Measurements from ENCODE around the gene SERF2.

Gene SERF2

DNA sequence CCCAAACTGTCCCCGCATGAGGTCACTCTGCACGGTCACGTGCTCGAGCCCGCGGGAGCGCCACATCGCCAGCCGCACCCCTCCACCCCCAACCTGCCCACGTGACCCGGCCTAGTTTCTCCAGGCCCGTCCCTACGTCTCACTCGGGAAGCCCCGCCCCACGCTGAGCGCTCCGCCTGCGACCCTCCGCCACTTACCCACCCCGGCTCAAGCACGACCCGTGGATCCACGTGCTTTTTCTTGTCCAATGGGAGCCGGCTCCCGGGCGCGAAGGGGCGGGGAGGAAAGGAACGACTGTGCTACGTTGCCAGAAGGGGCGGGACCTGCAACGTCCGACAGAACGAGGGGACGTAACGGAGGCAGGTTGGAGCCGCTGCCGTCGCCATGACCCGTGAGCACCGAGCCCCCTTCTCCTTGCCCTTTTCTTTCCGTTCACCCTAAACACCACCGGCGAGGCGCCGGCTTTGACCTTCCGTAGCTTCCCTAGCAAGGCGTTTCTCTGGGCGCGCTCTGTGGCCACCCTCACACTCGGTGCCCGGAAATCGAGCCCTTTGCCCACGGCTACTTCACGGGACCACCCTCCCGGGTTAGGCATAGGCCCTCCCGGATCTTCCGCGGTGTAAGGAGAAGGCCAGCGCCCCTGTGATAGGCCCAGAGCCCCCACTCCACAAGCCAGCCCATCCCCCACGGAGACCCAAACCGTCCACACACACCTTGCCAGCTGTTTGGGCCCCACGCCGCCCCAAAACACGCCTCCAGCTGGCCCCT is at the start of gene SERF2:
TSS of gene SERF2 (plus strand) at position 328 of the 768 bp plus-strand sequence. CDS start at position 385, 57 bp downstream.
- peak; percentile 100 for DNase-seq

DNA sequence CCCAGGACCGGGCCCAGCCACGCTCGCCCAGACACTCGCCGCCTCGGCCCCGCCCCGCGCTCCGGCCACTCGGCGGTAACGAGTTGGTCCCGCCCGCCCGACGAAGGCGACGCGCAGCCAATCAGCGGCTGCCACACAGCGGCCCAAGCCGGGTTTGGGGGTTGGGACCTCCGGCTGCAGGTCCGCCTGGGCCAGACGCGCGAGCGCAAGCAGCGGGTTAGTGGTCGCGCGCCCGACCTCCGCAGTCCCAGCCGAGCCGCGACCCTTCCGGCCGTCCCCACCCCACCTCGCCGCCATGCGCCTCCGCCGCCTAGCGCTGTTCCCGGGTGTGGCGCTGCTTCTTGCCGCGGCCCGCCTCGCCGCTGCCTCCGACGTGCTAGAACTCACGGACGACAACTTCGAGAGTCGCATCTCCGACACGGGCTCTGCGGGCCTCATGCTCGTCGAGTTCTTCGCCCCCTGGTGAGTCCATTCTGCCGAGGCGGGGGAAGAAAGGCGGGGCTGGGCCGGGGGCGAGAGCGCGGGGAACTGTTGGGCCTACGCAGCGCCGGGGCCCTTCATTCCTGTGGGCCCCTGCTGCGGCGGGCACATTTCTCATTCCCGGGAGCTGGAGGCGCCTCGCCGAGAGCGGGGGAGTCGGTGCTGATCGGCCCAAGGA is 45.7 kb upstream of the SERF2 start, which contains the start of gene PDIA3:
TSS of gene PDIA3 (plus strand) at position 194 of the 658 bp plus-strand sequence. CDS start at position 296, 102 bp downstream.
- DNase-seq = peak; percentile 93

DNA sequence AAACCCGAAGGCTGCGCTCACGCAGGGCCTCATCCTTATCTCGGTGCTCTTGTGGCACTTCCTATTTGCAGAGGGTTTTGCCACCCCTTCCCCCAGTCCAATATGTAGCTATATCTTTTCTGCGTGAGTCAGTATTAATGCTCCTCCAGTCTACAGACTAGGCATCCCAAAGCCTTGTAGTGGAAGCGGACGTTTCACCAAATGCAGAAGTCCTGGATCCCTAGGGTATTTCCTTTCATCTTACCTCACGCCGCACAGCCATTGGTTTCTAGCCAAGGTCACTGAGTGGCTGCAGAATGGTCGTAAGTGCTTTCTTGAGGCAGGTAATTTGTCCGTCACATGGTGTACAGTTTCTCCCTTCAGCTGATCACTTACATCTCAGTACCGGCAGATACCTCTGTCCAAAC is 45.2 kb upstream of the SERF2 start:
- peak; percentile 47 for DNase-seq

DNA sequence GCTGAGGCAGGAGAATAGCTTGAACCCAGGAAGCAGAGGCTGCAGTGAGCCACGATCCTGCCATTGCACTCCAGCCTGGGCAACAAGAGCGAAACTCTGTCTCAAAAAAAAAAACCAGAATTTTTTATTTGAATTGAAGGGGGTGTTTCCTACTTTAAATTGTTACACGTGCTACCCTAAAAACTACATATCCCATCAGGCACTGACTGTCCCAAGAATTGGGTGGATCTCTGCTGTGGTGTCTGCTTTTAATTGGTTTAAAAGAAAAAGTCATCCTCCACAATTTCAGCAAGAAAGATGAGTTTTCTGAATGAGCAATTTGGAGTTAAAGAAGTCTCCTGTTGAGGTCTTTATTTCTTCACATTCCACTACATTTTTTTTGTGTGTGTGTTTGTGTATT is 43.7 kb upstream of the SERF2 start:
- DNase-seq = no peak

DNA sequence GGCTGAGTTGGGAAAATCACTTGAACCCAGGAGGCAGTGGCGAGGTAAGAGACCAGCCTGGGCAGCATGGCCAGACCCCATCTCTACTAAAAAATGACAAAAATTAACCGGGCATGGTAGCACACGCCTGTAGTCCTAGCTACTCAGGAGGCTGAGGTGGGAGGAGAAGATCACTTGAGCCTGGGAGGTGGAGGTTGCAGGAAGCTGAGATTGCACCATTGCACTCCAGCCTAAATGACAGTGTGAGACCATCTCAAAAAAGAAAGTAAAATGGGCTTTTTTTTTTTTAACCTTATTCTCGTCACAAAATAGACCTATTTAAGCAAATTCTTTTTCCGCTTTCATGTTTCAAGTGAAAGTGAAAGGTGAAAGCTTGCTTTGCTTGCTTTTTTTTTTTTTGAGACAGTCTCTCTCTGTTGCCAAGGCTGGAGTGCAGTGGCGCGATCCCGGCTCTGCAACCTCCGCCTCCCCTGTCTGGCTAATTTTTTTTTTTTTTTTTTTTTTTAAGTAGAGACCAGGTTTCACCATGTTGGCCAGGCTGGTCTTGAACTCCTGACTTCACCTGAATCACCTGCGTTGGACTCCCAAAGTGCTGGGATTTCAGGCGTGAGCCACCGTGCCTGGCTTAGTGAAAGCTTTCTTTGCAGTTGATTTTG is 42.3 kb upstream of the SERF2 start:
- no peak for DNase-seq

DNA sequence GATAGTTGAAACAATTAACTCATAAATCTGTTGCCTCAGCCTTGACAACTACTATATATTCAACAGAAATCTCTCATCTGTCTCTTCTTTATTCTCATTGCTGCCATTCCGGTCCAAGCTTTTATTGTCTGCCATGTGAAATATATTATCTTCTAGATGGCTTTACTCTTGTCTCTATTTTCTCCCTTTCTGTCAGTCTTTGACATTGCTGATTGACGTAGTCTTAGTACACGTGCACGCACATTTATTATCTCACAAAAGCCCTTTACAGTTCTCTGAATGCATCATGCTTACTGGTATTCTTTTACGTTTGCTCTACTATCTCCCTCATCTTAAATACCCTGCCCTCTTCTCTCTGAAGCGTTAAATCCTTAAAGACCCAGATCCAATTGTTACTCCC is 40.2 kb upstream of the SERF2 start:
- peak; percentile 38 for DNase-seq

DNA sequence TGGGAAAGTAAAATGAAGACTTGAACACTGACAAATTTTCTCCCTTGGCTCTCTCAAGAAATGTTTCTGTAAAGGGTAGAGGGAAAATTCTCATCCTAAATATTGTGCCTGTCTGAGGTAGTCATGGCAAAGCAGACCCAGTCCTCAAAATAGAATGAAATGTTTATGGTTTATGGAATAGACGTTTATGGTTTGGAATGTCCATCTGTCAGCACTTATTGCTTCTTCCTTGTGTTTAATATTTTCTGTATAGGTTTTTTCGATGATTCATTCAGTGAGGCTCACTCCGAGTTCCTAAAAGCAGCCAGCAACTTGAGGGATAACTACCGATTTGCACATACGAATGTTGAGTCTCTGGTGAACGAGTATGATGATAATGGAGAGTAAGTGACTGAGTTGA is 29.3 kb upstream of the SERF2 start:
- DNase-seq = no peak

DNA sequence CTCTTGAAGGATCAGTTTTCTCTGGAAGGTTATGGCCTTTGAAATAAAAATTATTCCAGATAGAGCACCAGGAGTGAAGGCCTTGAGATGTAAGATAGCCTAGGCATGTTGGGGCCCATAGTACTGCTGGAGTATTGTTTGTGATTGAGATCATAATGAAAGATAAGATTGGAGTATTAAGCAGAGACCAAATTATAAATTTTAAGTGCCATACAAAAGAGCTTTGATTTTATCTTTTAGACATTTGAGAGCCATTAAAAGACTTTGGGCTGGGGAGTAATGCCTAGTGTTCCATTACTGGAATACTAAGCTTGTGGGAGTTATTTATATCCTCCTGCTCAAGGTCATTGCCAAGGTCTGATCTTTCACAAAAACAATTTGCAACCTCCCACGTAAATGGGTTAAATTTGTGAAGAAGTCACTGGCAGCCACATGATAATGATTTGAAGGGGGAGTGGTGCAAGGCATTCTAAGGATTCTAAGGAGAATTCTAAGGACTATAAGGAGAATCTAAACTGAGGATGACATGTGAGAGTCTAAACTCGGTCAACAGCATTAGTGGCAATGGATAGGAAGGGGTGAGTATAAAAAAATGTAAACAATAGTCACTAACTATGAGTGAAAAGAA is 28.2 kb upstream of the SERF2 start:
- no peak for DNase-seq

DNA sequence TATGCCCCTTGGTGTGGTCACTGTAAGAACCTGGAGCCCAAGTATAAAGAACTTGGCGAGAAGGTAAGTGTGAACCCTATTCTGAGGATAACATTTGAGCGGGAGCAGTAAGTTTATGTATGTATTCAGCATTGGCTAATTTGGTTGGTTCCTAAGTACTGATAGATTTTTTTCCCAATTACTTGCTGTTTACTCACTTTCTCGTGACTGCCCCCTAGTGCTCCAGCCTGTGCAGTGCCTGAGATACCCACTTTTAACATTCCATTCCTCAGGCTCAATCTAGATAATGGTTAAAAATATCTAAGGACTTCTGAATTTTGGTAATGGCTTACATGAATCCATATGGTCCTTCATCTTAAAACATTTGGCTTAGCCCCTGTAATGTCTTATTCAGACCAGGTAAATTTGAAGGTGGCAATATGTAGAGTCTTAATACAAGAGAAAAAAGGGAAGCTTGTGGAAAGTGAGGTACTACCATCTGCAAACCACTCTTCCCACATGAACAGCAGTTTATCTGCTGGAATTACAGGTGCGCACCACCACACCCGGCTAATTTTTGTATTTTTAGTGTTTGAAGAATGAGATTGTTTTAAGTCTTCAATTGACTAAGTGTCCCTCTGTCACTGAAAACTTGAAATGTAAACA is 22.4 kb upstream of the SERF2 start:
- peak; percentile 59 for DNase-seq

DNA sequence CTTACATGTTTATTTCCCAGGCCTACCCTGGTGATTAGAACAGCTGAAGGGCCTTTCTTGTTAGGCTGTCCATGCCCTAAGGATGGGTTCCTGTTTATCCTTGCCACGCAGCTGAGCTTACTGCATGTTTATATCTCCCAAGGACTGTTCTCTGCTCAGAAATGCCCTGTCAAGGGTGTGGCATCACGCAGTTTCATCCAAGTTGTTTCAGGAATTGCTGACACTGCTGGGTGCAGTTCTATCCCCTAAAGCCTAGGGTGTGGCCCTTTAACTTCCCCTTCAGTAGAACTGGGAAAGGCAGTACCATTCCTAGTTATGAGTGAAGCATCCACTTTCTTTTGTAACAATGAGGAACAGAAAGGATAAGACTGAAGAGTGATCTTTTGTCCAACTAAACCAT is 20.3 kb upstream of the SERF2 start:
- DNase-seq = no peak

DNA sequence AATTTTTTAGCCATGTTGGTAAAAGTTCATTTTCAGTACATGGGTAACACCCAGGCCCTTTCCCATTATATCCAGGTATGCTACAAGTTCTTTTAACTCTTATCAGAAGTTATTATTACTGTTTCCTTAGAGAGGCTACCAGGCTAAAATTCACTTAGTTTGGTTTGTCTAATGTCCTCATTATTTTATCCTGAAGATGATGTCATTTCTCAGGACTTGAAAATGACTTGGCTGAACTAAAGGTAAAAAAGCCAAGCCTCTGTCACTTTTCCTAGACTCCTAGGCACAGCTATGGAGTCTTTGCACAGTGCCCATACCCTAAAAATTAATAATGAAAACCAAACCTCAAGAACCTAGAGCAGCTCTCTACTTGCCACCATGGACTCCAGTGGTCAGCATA is 19.5 kb upstream of the SERF2 start:
- DNase-seq = no peak

DNA sequence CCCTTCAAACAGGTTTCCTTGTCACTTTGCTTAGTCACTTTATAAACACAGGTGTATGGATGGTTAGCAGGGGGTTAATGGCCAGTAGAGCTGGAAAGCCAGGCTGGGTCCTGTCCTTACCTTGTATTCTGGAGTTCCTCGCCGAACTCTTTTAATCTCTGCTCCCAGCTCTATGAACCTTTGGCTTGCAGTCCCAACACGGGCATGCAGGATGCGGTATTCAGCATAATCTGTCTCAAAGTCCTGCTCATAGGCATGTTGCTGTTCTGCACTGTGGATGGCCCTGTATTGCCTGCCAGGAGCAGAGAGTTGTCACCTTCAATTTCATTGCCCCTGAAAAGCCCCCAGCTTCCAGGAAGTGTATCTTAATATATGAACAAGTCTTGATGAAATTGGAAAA is 18.1 kb upstream of the SERF2 start:
- DNase-seq = no peak

DNA sequence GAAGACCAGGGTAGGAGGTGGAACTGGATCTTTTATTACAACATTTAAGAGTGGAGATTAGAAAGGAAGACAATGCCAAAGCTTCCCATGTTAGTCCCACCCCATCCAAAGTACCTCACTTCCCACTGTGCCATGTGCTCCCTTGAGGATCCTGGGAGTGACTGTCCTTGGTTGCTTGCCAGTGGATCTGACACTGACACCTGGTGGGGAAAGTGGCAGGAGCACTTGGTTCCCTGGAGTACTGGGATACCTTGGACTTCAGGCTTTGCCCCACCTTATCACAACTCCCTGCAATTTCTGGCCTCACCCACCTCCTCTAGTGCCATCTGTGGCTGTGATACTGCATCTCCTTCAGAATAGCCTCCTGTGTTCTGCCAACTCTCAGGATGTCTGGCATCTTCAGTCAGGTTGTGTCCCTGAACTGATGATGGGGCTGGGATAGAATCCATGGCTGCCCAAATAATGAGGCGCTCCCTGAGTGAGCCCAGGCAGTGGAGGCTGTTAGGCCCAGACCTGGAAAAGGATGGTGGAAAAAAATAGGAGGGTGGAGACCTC is 16.6 kb upstream of the SERF2 start:
- DNase-seq = peak; percentile 89

DNA sequence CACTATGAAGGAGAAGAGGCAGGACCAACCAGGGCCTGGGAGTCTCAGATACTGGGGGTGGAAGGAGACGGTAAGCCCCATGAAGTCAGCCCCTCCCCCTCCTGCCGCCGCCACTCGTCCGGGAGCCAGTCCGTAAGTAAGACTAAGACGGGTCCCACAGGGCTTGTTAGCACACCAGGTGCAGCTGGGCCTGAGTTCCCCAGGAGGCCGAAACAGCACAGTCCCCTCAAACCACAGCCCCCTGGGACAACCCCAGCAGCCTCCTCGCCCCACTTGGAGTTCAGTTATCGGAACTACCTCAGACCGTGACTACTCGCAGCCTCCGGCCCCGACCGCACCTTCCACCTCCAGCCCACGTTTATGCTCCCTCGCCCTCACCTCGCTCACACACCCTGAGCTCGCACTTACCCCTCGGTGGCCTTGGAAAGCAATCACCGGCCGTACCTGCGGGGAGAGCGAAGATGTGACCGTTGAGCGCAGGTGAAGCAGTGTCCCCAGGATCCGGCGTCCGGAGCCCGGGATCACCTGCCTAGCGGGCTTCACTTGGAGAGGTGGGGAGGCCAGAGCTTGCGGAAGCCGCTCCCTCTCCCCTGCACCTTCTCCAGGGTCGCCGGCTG is 15.9 kb upstream of the SERF2 start:
- peak; percentile 83 for DNase-seq

DNA sequence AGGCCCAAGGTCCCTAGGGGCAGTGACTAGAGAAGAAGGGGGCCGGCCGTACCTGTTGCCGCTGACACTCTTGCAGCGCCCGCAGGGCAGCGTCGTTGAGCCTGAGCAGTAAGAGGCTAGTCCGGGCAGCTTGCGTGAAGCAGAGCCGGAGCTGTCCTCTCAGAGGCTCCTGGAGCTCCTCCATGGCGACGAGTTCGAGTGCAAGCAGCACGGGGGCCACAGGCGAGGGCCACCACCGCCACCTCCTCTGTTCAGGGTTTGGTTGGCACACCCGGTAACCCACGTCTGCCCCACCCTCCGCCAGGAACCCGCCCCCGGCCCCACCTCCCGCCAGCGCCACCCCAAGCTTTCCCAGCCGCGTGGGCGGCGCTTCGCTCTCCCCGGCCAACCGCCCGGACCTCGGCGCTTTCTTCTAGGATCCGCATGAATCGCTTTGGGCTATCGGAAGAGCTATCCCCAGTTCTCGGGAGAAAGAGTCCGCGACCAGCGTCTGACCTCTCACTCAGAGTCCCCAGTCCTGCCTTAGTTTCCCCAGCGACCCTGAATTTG is 15.3 kb upstream of the SERF2 start, which contains the start of gene ELL3:
TSS of gene ELL3 (minus strand) at position 249 of the 549 bp plus-strand sequence. CDS start at position 184, 65 bp downstream.
- peak; percentile 87 for DNase-seq

DNA sequence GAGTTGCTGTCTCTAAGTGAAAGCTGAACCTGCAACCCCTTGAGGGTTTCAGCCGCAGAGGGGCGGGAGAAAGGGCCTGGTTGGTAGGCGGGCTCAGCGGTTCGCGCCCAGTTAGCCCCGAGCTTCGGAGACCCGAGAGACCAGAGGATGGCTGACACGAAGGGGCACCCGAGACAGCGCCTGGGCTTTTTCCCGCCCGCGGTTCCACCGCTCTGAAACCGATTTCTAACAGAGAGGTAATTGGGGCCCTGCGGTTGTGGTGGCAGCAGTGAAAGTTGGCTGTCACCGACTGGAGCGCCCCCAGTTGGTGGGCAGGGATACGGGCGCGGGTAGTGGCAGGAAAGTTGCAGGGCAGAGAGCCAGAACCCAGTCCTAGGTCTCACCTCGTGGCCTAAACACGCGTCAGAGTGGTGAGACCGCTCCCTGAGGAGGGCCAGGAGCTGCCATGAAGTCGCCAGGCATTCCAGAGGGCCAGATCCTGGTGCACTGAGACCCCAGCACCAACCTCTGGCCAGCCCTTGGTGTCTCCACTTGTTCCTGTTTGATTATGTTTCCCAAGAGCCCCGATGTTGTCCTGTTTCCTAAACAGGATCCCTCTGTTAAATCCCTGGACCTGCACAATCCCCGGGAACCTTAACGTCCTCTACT is 14.7 kb upstream of the SERF2 start:
- peak; percentile 92 for DNase-seq

DNA sequence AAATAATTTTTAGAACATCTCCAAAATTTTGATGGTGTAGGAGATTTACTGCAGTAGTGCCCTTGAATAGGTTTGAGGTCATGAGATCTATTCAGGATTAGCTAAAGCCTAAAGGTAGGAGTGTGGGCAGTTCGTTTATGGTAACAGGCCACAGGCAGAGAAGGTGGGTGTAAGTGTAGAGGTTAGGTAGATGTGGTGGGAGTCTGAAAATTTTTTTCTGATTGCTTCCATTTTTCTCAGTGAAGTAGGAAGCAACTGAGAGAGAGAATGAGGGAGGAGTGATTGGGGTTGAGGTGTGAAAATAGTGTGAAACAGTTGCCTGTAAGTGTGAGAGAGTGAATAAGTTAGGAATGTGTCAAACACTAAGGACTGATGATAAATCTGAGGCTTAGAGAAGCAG is 13.1 kb upstream of the SERF2 start:
- DNase-seq = no peak

DNA sequence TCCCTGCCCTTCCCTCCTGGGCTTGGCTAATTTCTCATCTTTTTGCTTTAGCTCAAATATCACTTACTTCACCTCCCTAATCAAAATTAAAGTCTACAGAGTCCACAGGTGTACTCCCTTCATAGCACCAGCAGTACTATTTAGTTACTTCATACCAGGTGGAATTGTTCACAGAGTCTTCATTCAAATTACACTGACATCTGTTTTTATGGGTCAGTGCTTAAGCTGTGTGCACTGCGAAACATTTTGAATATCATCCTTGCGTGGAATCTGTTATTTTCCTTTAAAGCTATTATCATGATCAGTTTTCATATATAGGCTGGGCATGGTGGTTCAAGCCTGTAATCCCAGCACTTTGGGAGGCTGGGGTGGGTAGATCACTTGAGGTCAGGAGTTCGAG is 2.7 kb upstream of the SERF2 start:
- DNase-seq = no peak

DNA sequence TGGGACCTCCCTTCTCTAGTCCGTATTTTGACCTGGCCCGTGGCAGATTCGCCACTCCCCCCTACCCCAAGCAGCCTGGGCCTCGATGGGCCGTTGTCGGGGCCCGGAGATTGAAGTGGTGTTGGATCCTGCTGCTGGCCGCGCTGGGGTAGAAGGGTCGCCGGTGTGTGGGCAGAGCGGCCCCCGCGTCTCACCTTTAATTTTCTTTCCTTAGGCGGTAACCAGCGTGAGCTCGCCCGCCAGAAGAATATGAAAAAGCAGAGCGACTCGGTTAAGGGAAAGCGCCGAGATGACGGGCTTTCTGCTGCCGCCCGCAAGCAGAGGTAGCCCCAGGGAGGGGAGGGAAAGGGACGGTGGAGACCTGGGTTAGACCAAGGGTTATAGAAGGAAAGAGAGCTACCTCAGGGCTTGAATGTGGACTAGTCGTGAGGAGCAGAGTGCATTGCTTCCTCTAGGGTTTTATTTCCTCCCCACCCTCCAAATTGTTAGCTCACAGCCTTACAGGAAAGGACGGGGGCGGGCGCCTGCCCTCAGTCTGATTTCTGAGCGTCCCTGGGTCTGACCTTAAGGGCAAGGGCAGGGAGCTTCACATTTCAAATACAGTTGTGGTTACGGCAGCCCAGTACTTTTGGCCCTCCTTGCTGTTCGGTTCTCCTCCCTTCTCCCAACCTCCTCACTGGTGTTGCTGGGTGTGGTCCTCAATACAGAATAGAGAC is 799 bp downstream of the SERF2 start:
- no peak for DNase-seq

DNA sequence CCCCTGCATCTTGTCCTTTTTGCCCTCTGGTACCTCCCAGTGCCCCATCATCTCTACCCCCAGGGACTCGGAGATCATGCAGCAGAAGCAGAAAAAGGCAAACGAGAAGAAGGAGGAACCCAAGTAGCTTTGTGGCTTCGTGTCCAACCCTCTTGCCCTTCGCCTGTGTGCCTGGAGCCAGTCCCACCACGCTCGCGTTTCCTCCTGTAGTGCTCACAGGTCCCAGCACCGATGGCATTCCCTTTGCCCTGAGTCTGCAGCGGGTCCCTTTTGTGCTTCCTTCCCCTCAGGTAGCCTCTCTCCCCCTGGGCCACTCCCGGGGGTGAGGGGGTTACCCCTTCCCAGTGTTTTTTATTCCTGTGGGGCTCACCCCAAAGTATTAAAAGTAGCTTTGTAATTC is 1.5 kb downstream of the SERF2 start:
- DNase-seq = no peak
